H9 (cell line): ENCODE data around the gene SIRT6. TPM values are rescaled to one million over a fixed set of nuclear protein-coding genes. Genes with fewer than 3 reads are reported as not detected.

ENCODE experiments used
- DNase-seq: peaks from one replicate; pipeline ENCODE4 v3.0.0-alpha.2; 2017
- H2AFZ ChIP-seq: one replicate; pipeline ENCODE4 v1.6.1; 2013; ENCODE audit warnings: mild to moderate bottlenecking, low read length, control low read depth, moderate library complexity
- H2AK5ac ChIP-seq: 2 replicates; pipeline ENCODE4 v1.6.1; 2013; ENCODE audit warnings: low read length, control low read depth, mixed read lengths; ENCODE audit not compliant: insufficient read length
- H2BK120ac ChIP-seq: one replicate; pipeline ENCODE4 v1.6.1; 2013; ENCODE audit warnings: low read depth, mild to moderate bottlenecking, low read length, control low read depth, inconsistent platforms; ENCODE audit not compliant: poor library complexity, severe bottlenecking
- H2BK12ac ChIP-seq: 2 replicates; pipeline ENCODE4 v1.6.1; 2013; ENCODE audit warnings: low read length, control low read depth, mixed read lengths, low read depth; ENCODE audit not compliant: insufficient read length
- H2BK15ac ChIP-seq: 2 replicates; pipeline ENCODE4 v1.6.1; 2013; ENCODE audit warnings: low read depth, low read length, control low read depth
- H2BK20ac ChIP-seq: one replicate; pipeline ENCODE4 v1.6.1; 2013; ENCODE audit warnings: low read depth, mild to moderate bottlenecking, low read length, control low read depth, inconsistent platforms; ENCODE audit not compliant: poor library complexity, severe bottlenecking
- H2BK5ac ChIP-seq: 2 replicates; pipeline ENCODE4 v1.6.1; 2013; ENCODE audit warnings: low read length, control low read depth, mixed read lengths; ENCODE audit not compliant: insufficient read length
- H3K14ac ChIP-seq: 2 replicates; pipeline ENCODE4 v1.6.1; 2013; ENCODE audit warnings: low read length, control low read depth; ENCODE audit not compliant: insufficient read depth
- H3K18ac ChIP-seq: 2 replicates; pipeline ENCODE4 v1.6.1; 2013; ENCODE audit warnings: low read depth, mild to moderate bottlenecking, mixed read lengths, low read length, control low read depth; ENCODE audit not compliant: insufficient read length
- H3K23ac ChIP-seq: 2 replicates; pipeline ENCODE4 v1.6.1; 2013; ENCODE audit warnings: low read length, control low read depth, mixed read lengths, low read depth; ENCODE audit not compliant: insufficient read length
- H3K23me2 ChIP-seq: 2 replicates; pipeline ENCODE4 v1.6.1; 2013; ENCODE audit warnings: low read depth, mild to moderate bottlenecking, mixed read lengths, low read length, control low read depth; ENCODE audit not compliant: insufficient read length, poor library complexity, severe bottlenecking
- H3K27ac ChIP-seq: 2 replicates; pipeline ENCODE4 v1.5.1; 2013; ENCODE audit warnings: low read length, control low read depth, mixed read lengths, low read depth; ENCODE audit not compliant: insufficient read length
- H3K27me3 ChIP-seq: 2 replicates; pipeline ENCODE4 v1.6.1; 2013; ENCODE audit warnings: low read length, control low read depth, inconsistent platforms; ENCODE audit not compliant: insufficient read depth
- H3K4ac ChIP-seq: 2 replicates; pipeline ENCODE4 v1.6.1; 2013; ENCODE audit warnings: low read depth, mild to moderate bottlenecking, control low read depth, inconsistent platforms, low read length, moderate library complexity
- H3K4me1 ChIP-seq: 2 replicates; pipeline ENCODE4 v1.6.1; 2013; ENCODE audit warnings: low read length, control low read depth, inconsistent platforms; ENCODE audit not compliant: insufficient read depth
- H3K4me2 ChIP-seq: 2 replicates; pipeline ENCODE4 v1.6.1; 2013; ENCODE audit warnings: low read length, control low read depth, mixed read lengths; ENCODE audit not compliant: insufficient read length, insufficient read depth
- H3K56ac ChIP-seq: 2 replicates; pipeline ENCODE4 v1.6.1; 2013; ENCODE audit warnings: low read depth, mild to moderate bottlenecking, mixed read lengths, low read length, control low read depth; ENCODE audit not compliant: insufficient read length
- H3K79me1 ChIP-seq: 2 replicates; pipeline ENCODE4 v1.6.1; 2013; ENCODE audit warnings: low read depth, mild to moderate bottlenecking, moderate library complexity, low read length, control low read depth, inconsistent platforms; ENCODE audit not compliant: insufficient read depth, poor library complexity, severe bottlenecking
- H3K79me2 ChIP-seq: 2 replicates; pipeline ENCODE4 v1.6.1; 2013; ENCODE audit warnings: low read length, control low read depth, inconsistent platforms; ENCODE audit not compliant: insufficient read depth
- H3K9ac ChIP-seq: 2 replicates; pipeline ENCODE4 v1.6.1; 2013; ENCODE audit warnings: low read length, control low read depth, mixed read lengths; ENCODE audit not compliant: insufficient read length; ENCODE audit errors: extremely low read depth
- H3K9me3 ChIP-seq: one replicate; pipeline ENCODE4 v1.6.1; 2013; ENCODE audit warnings: low read depth, low read length, inconsistent platforms; ENCODE audit not compliant: control insufficient read depth
- H3T11ph ChIP-seq: one replicate; pipeline ENCODE4 v1.6.1; 2013; ENCODE audit warnings: mild to moderate bottlenecking, low read length, control low read depth, inconsistent platforms
- H4K20me1 ChIP-seq: one replicate; pipeline ENCODE4 v1.6.1; 2013; ENCODE audit not compliant: control insufficient read depth, insufficient read length, insufficient read depth
- H4K5ac ChIP-seq: 2 replicates; pipeline ENCODE4 v1.6.1; 2013; ENCODE audit warnings: low read depth, mild to moderate bottlenecking, mixed read lengths, low read length, control low read depth; ENCODE audit not compliant: insufficient read length
- H4K8ac ChIP-seq: replicated peaks from 2 replicates; pipeline ENCODE4 v1.6.1; 2013; ENCODE audit warnings: low read length, control low read depth, mixed read lengths, low read depth; ENCODE audit not compliant: insufficient read length
- H4K91ac ChIP-seq: 2 replicates; pipeline ENCODE4 v1.6.1; 2013; ENCODE audit warnings: low read depth, mild to moderate bottlenecking, moderate library complexity, mixed read lengths, low read length, control low read depth; ENCODE audit not compliant: insufficient read length
- H3K27ac Mint-ChIP-seq, 3 experiments: 2 replicates in 2 of 3; 3 replicates in 1 of 3; pipeline ENCODE4 v1.8.0; 2020 to 2021; ENCODE audit warnings: mixed read lengths in 3 of 3, mild to moderate bottlenecking in 1 of 3, moderate library complexity in 1 of 3
- H3K27me3 Mint-ChIP-seq: 2 replicates; pipeline ENCODE4 v1.8.0; 2021; ENCODE audit warnings: low read depth, mild to moderate bottlenecking, moderate library complexity, mixed read lengths
- H3K36me3 Mint-ChIP-seq, 3 experiments: 2 replicates in 2 of 3; 3 replicates in 1 of 3; pipeline ENCODE4 v1.8.0; 2020 to 2021; ENCODE audit warnings: low read depth in 3 of 3, mixed read lengths in 3 of 3; ENCODE audit not compliant: insufficient read depth in 1 of 3
- H3K4me1 Mint-ChIP-seq, 2 experiments: 2 replicates each; pipeline ENCODE4 v1.8.0; 2020; ENCODE audit warnings: mixed read lengths in 2 of 2
- H3K4me3 Mint-ChIP-seq, 2 experiments: 2 replicates in 1 of 2; 3 replicates in 1 of 2; pipeline ENCODE4 v1.8.0; 2020 to 2021; ENCODE audit warnings: mild to moderate bottlenecking in 2 of 2, mixed read lengths in 2 of 2, moderate library complexity in 1 of 2
- H3K9me3 Mint-ChIP-seq, 2 experiments: 2 replicates in 1 of 2; 3 replicates in 1 of 2; pipeline ENCODE4 v1.8.0; 2020; ENCODE audit warnings: mild to moderate bottlenecking in 2 of 2, mixed read lengths in 2 of 2, moderate library complexity in 1 of 2
- CTCF ChIP-seq: fragments of 200-600 bp; sonication (generic); conservative IDR thresholded peaks from 3 replicates; pipeline ENCODE4 v1.8.0; 2021; ENCODE audit warnings: antibody characterized with exemption, mild to moderate bottlenecking
- total RNA-seq: library from RNA; stranded (reverse); gene quantifications from 2 replicates; pipeline ENCODE4 v1.2.1, GENCODE V29; 2021

Gene SIRT6
- total RNA-seq, 1 experiment from 2014 or later: 24.9 TPM

GRCh38 chr19:4227771-4228170 lies 45.4 kb upstream of the SIRT6 start:
- Mint-ChIP-seq H3K4me1 (0 out of 4 replicates have a peak, but pooled peaks cover 0 to 2% of the 10 kb centered on the region in 2 experiments), H3K27me3 (peaks cover 7% of the 10 kb centered on the region), H3K36me3 (peaks cover 0 to 4% (median 0%) of the 10 kb centered on the region in 3 experiments; a peak in 2 of 7 replicates), H3K4me3 (no peak overlapping the region), H3K9me3 (no peaks in the 10 kb centered on the region), H3K27ac (no peak overlapping the region)
- Histone ChIP-seq H3K23ac (no peak overlapping the region), H2BK20ac (no peak overlapping the region), H3K79me1 (no peaks in the 10 kb centered on the region), H3K14ac (no peak overlapping the region), H2BK120ac (no peak overlapping the region), H3K4me1 (no peaks in the 10 kb centered on the region), H3K4me2 (no peak overlapping the region), H3K56ac (no peak overlapping the region), H3K27me3 (no peaks in the 10 kb centered on the region), H2BK5ac (no peak overlapping the region), H3K9ac (no peak overlapping the region), H2AK5ac (no peak overlapping the region), H2BK15ac (no peak overlapping the region), H3K18ac (no peak overlapping the region), H3K9me3 (no peaks in the 10 kb centered on the region), H3K4ac (no peak overlapping the region), H2AFZ (no peak overlapping the region), H3T11ph (no peak overlapping the region), H4K5ac (no peak overlapping the region), H4K20me1 (peaks cover 3% of the 10 kb centered on the region), H4K91ac (no peak overlapping the region), H3K23me2 (no peaks in the 10 kb centered on the region), H3K79me2 (no peaks in the 10 kb centered on the region), H3K27ac (no peak overlapping the region), H4K8ac (no peak overlapping the region), H2BK12ac (no peak overlapping the region)
- no peak for TF ChIP-seq CTCF
- no peak for DNase-seq
